ENCODE data around the gene ASB8. TPM values are rescaled to one million over a fixed set of nuclear protein-coding genes. Genes with fewer than 3 reads are reported as not detected.
A peak's percentile ranks its signal among the peaks of the same experiment; 100 is the strongest.
"Not testable (repeated sequence)": the region's sequence is repeated elsewhere in the genome, so short reads cannot be mapped to it uniquely, and the experiment has no call there.

Gene ASB8
- total and polyA plus RNA-seq, 4 experiments from 2014 or later = 61.0 to 64.6 (median 63.6) TPM

- ChIA-PET POLR2A (ENCODE audit: partially characterized antibody) (no interaction called here), CTCF (ENCODE audit: partially characterized antibody) (interaction anchor here (1.3 to 4.0 kb wide), 6 partner anchors 15 to 447 kb away, joined by 4 to 28 read pairs (median 6); no protein-coding TSS in a partner anchor)
- Histone ChIP-seq H3K27me3 (ENCODE audit: insufficient read depth, low read length) (no peaks in the 10 kb centered on the region), H3K27ac (ENCODE audit: low read depth, low read length) (no peak overlapping the region), H3K4me1 (ENCODE audit: insufficient read depth, low read length) (peaks cover under 1% of the 10 kb centered on the region), H3K4me3 (ENCODE audit: low read length in 2 of 2) (no peak overlapping the region), H3K9me3 (ENCODE audit: control insufficient read depth in 1 of 2, low read length in 2 of 2) (no peaks in the 10 kb centered on the region), H3K36me3 (ENCODE audit: insufficient read depth, low read length) (no peaks in the 10 kb centered on the region)
- no peak for DNase-seq
- Mint-ChIP-seq H3K36me3 (no peaks in the 10 kb centered on the region), H3K9me3 (peaks cover 0 to 2% (median 0%) of the 10 kb centered on the region in 8 donors), H3K27ac (peak overlapping the region in 1 of 7 donors; percentile 1), H3K4me1 (peaks cover 2 to 14% (median 8%) of the 10 kb centered on the region in 4 donors), H3K4me3 (no peak overlapping the region), H3K27me3 (peaks cover 6 to 7% of the 10 kb centered on the region in 2 donors)
- intact Hi-C loops (cut with micrococcal nuclease) = no loop called here
Measured at GRCh38 chr12:48163150-48163747, 5.9 kb upstream of the ASB8 start.

- Histone ChIP-seq H3K36me3 (ENCODE audit: insufficient read depth, low read length) (no peaks in the 10 kb centered on the region), H3K9me3 (ENCODE audit: control insufficient read depth in 1 of 2, low read length in 2 of 2) (no peaks in the 10 kb centered on the region), H3K4me3 (ENCODE audit: low read length in 2 of 2) (no peak overlapping the region), H3K27ac (ENCODE audit: low read depth, low read length) (no peak overlapping the region), H3K27me3 (ENCODE audit: insufficient read depth, low read length) (no peaks in the 10 kb centered on the region), H3K4me1 (ENCODE audit: insufficient read depth, low read length) (peaks cover 17% of the 10 kb centered on the region)
- Mint-ChIP-seq H3K4me3 (peak overlapping the region in 1 of 8 donors; percentile 30), H3K27ac (peak overlapping the region in 1 of 7 donors; percentile 5), H3K36me3 (peaks cover 3 to 6% of the 10 kb centered on the region in 2 donors), H3K4me1 (peaks cover 10 to 36% (median 26%) of the 10 kb centered on the region in 4 donors), H3K27me3 (peaks cover 4 to 6% of the 10 kb centered on the region in 2 donors), H3K9me3 (peaks cover 0 to 2% (median 0%) of the 10 kb centered on the region in 8 donors)
- ChIA-PET CTCF (ENCODE audit: partially characterized antibody) (interaction anchor here (1.2 kb wide), 1 partner anchor 197 kb away, joined by 4 read pairs; the partner anchor contains the start of gene TMEM106C), POLR2A (ENCODE audit: partially characterized antibody) (interaction anchor here (4.9 to 5.0 kb wide), 2 partner anchors 38 to 56 kb away, joined by 82 to 90 read pairs; partner anchors contain the start of gene SENP1)
- intact Hi-C loops (cut with micrococcal nuclease) = no loop called here
- no peak for DNase-seq
Measured at GRCh38 chr12:48160807-48161206, 3.5 kb upstream of the ASB8 start.

- Mint-ChIP-seq H3K9me3 (peaks cover 0 to 2% (median 0%) of the 10 kb centered on the region in 8 donors), H3K27ac (peak overlapping the region in 1 of 7 donors; percentile 43), H3K4me1 (peaks cover 9 to 36% (median 25%) of the 10 kb centered on the region in 4 donors), H3K27me3 (peaks cover 2 to 4% of the 10 kb centered on the region in 2 donors), H3K4me3 (no peak overlapping the region), H3K36me3 (peaks cover 3 to 6% of the 10 kb centered on the region in 2 donors)
- H3K4me3 ChIP-seq (ENCODE audit: low read length in 2 of 2) = no peak overlapping the region
- ChIA-PET POLR2A (ENCODE audit: partially characterized antibody) (interaction anchor here (4.9 to 5.0 kb wide), 2 partner anchors 39 to 55 kb away, joined by 82 to 90 read pairs; partner anchors contain the start of gene SENP1), CTCF (ENCODE audit: partially characterized antibody) (interaction anchor here (1.1 to 4.8 kb wide), 4 partner anchors 23 to 197 kb away, joined by 3 to 33 read pairs (median 12); partner anchors contain the start of genes CCDC184 and TMEM106C)
- DNase-seq = no peak
- intact Hi-C loops (cut with micrococcal nuclease) = no loop called here
- H3K36me3 ChIP-seq (ENCODE audit: insufficient read depth, low read length) = no peaks in the 10 kb centered on the region
- no peak overlapping the region for H3K27ac ChIP-seq (ENCODE audit: low read depth, low read length)
- peaks cover 17% of the 10 kb centered on the region for H3K4me1 ChIP-seq (ENCODE audit: insufficient read depth, low read length)
- H3K27me3 ChIP-seq (ENCODE audit: insufficient read depth, low read length) = no peaks in the 10 kb centered on the region
- H3K9me3 ChIP-seq (ENCODE audit: control insufficient read depth in 1 of 2, low read length in 2 of 2) = no peaks in the 10 kb centered on the region
Measured at GRCh38 chr12:48160046-48160445, 2.7 kb upstream of the ASB8 start.

- H3K4me3 Mint-ChIP-seq = peak overlapping the region; percentile 94 to 98 (median 97)
- Histone ChIP-seq H3K4me1 (ENCODE audit: insufficient read depth, low read length) (peaks cover 23% of the 10 kb centered on the region), H3K4me3 (ENCODE audit: low read length in 2 of 2) (peak overlapping the region; percentile 76 to 84), H3K9me3 (ENCODE audit: control insufficient read depth in 1 of 2, low read length in 2 of 2) (no peaks in the 10 kb centered on the region), H3K27me3 (ENCODE audit: insufficient read depth, low read length) (no peaks in the 10 kb centered on the region), H3K36me3 (ENCODE audit: insufficient read depth, low read length) (peaks cover 7% of the 10 kb centered on the region), H3K27ac (ENCODE audit: low read depth, low read length) (peak overlapping the region; percentile 81)
- peaks cover 16 to 46% (median 34%) of the 10 kb centered on the region in 4 donors for H3K4me1 Mint-ChIP-seq
- peaks cover 0 to 2% (median 0%) of the 10 kb centered on the region in 8 donors for H3K9me3 Mint-ChIP-seq
- peaks cover 8 to 17% of the 10 kb centered on the region in 2 donors for H3K36me3 Mint-ChIP-seq
- DNase-seq = no peak
- intact Hi-C loops (cut with micrococcal nuclease) = loop anchor here (1.0 to 2.0 kb wide), 5 partner anchors 25 to 451 kb away; partner anchors contain the start of genes CCDC184, RPAP3, SENP1 and TMEM106C
- ChIA-PET POLR2A (ENCODE audit: partially characterized antibody) (interaction anchor here (0.5 to 5.0 kb wide), 19 partner anchors 12 to 1943 kb away, joined by 3 to 90 read pairs (median 5); partner anchors contain the start of genes CCDC184, KANSL2, PFKM and RPAP3), CTCF (ENCODE audit: partially characterized antibody) (interaction anchor here (0.8 to 4.8 kb wide), 20 partner anchors 7 to 460 kb away, joined by 3 to 42 read pairs (median 5); partner anchors contain the start of genes CCDC184, PFKM, SENP1 and TMEM106C)
- peaks cover 0 to under 1% of the 10 kb centered on the region in 2 donors for H3K27me3 Mint-ChIP-seq
- peak overlapping the region; percentile 96 to 99 (median 99) for H3K27ac Mint-ChIP-seq
Measured at GRCh38 chr12:48157889-48158370, 615 bp upstream of the ASB8 start.

- Histone ChIP-seq H3K27ac (ENCODE audit: low read depth, low read length) (peak overlapping the region; percentile 81), H3K4me1 (ENCODE audit: insufficient read depth, low read length) (peaks cover 23% of the 10 kb centered on the region), H3K36me3 (ENCODE audit: insufficient read depth, low read length) (peaks cover 13% of the 10 kb centered on the region), H3K27me3 (ENCODE audit: insufficient read depth, low read length) (no peaks in the 10 kb centered on the region), H3K4me3 (ENCODE audit: low read length in 2 of 2) (peak overlapping the region; percentile 76 to 84), H3K9me3 (ENCODE audit: control insufficient read depth in 1 of 2, low read length in 2 of 2) (no peaks in the 10 kb centered on the region)
- ChIA-PET CTCF (ENCODE audit: partially characterized antibody) (interaction anchor here (1.0 to 4.8 kb wide), 13 partner anchors 8 to 413 kb away, joined by 3 to 42 read pairs (median 6); partner anchors contain the start of genes CCDC184, SENP1 and TMEM106C), POLR2A (ENCODE audit: partially characterized antibody) (interaction anchor here (0.9 to 5.0 kb wide), 7 partner anchors 15 to 324 kb away, joined by 3 to 90 read pairs (median 14); partner anchors contain the start of genes CCDC184, PFKM, SENP1 and VDR)
- Mint-ChIP-seq H3K4me1 (peaks cover 18 to 54% (median 35%) of the 10 kb centered on the region in 4 donors), H3K27ac (peak overlapping the region; percentile 96 to 99 (median 99)), H3K4me3 (peak overlapping the region; percentile 94 to 98 (median 97)), H3K9me3 (peaks cover 0 to 2% (median 0%) of the 10 kb centered on the region in 8 donors), H3K27me3 (no peaks in the 10 kb centered on the region), H3K36me3 (peaks cover 10 to 27% of the 10 kb centered on the region in 2 donors)
- intact Hi-C loops (cut with micrococcal nuclease) = loop anchor here (1.0 to 2.0 kb wide), 5 partner anchors 27 to 450 kb away; partner anchors contain the start of genes CCDC184, RPAP3, SENP1 and TMEM106C
- DNase-seq = no peak
Measured at GRCh38 chr12:48156652-48157017, 680 bp downstream of the ASB8 start.

GRCh38 chr12:48155786-48156185 is 1.5 kb downstream of the ASB8 start:
- peak overlapping the region in 7 of 8 donors; percentile 12 to 97 (median 94) for H3K4me3 Mint-ChIP-seq
- H3K4me1 ChIP-seq (ENCODE audit: insufficient read depth, low read length) = peaks cover 23% of the 10 kb centered on the region
- H3K36me3 Mint-ChIP-seq = peaks cover 13 to 32% of the 10 kb centered on the region in 2 donors
- H3K27me3 Mint-ChIP-seq; H3K9me3 Mint-ChIP-seq; H3K9me3 ChIP-seq (ENCODE audit: control insufficient read depth in 1 of 2, low read length in 2 of 2); H3K4me3 ChIP-seq (ENCODE audit: low read length in 2 of 2); H3K27me3 ChIP-seq (ENCODE audit: insufficient read depth, low read length); H3K27ac ChIP-seq (ENCODE audit: low read depth, low read length); DNase-seq: not testable (repeated sequence)
- peaks cover 18 to 54% (median 33%) of the 10 kb centered on the region in 4 donors for H3K4me1 Mint-ChIP-seq
- ChIA-PET CTCF (ENCODE audit: partially characterized antibody) (interaction anchor here (4.1 to 4.8 kb wide), 2 partner anchors 43 to 50 kb away, joined by 33 to 42 read pairs; partner anchors contain the start of gene SENP1), POLR2A (ENCODE audit: partially characterized antibody) (interaction anchor here (2.2 to 5.0 kb wide), 2 partner anchors 51 to 250 kb away, joined by 7 to 90 read pairs; partner anchors contain the start of genes SENP1 and VDR)
- intact Hi-C loops (cut with micrococcal nuclease) = loop anchor here (2.0 kb wide), 2 partner anchors 193 to 449 kb away; partner anchors contain the start of genes RPAP3 and TMEM106C
- peaks cover 21% of the 10 kb centered on the region for H3K36me3 ChIP-seq (ENCODE audit: insufficient read depth, low read length)
- H3K27ac Mint-ChIP-seq = peak overlapping the region in 4 of 7 donors; percentile 12 to 96 (median 84)

Measured in CD4-positive, alpha-beta memory T cell (primary cell).